K562 (cell line): ENCODE data around the gene DBX2. TPM values are rescaled to one million over a fixed set of nuclear protein-coding genes. Genes with fewer than 3 reads are reported as not detected.

ENCODE experiments used
- DMBX1 ChIP-seq: fragments of 250-450 bp; sonication (Bioruptor Pico); IDR thresholded peaks from 2 replicates; pipeline ENCODE4 v1.8.0; 2022; ENCODE audit warnings: inconsistent platforms, mild to moderate bottlenecking, moderate library complexity, borderline replicate concordance
- GABPB2 ChIP-seq: fragments of 250-450 bp; sonication (Bioruptor Pico); conservative IDR thresholded peaks from 2 replicates; pipeline ENCODE4 v1.5.1; 2021; ENCODE audit warnings: mild to moderate bottlenecking
- PATZ1 ChIP-seq: fragments of 250-450 bp; sonication (Bioruptor Pico); IDR thresholded peaks from 2 replicates; pipeline ENCODE4 v1.5.0; 2020; ENCODE audit warnings: mild to moderate bottlenecking, borderline replicate concordance
- TAF15 ChIP-seq: fragments of 200-400 bp; formaldehyde crosslinking; IDR thresholded peaks from 2 replicates; pipeline ENCODE4 v1.6.1; 2017; ENCODE audit warnings: mild to moderate bottlenecking, low read depth, low read length, moderate library complexity
- TBP ChIP-seq: optimal IDR thresholded peaks from 2 replicates; pipeline ENCODE3; 2011; ENCODE audit warnings: low read depth, low read length, improper control_type of control experiment
- ZNF253 ChIP-seq: fragments of 250-450 bp; sonication (Bioruptor Pico); conservative IDR thresholded peaks from 2 replicates; pipeline ENCODE4 v1.6.1; 2021; ENCODE audit warnings: mild to moderate bottlenecking
- ZNF282 ChIP-seq: sonication (generic); formaldehyde crosslinking; IDR thresholded peaks from 2 replicates; pipeline ENCODE4 v1.8.1; 2023; ENCODE audit warnings: missing genetic modification reagents
- ZNF592 ChIP-seq: fragments of 450-650 bp; IDR thresholded peaks from 2 replicates; pipeline ENCODE4 v1.6.1; 2017; ENCODE audit warnings: antibody characterized with exemption, mild to moderate bottlenecking
- polyA plus RNA-seq, 8 experiments: library from polyadenylated mRNA; depleted of rRNA in 4 of 8; stranded (reverse) in 5 of 8; unstranded in 3 of 8; fragments of >200 nt; fragmentation: Nextera tagmentation in 2 of 8; fragmentation: Illumina TruSeq in 1 of 8; extraction: Ambion mirVana in 2 of 8; extraction: Trizol in 1 of 8; gene quantifications; 2 replicates each; pipeline versions ENCODE4 v1.2.1 to v1.2.3, GENCODE V29; 2011 to 2014; ENCODE audit warnings: inconsistent platforms in 1 of 8, missing spikeins in 1 of 8
- total RNA-seq, 7 experiments: library from RNA; depleted of rRNA in 6 of 7; stranded (reverse); fragments of >200 nt in 6 of 7; fragmentation: Illumina TruSeq in 2 of 7; extraction: Trizol in 2 of 7; gene quantifications; 2 replicates each; pipeline versions ENCODE4 v1.2.1 to v1.2.3, GENCODE V29; 2011 to 2021; ENCODE audit warnings: low replicate concordance in 1 of 7
- TF ChIP-seq, protein P1 (sequence below): fragments of 250-450 bp; sonication (Bioruptor Pico); IDR thresholded peaks from 2 replicates; pipeline ENCODE4 v1.6.1; 2021; ENCODE audit warnings: mild to moderate bottlenecking

DBX2 gene
- total and polyA plus RNA-seq, 9 of the 15 experiments (the other 6 are each of a cell fraction or from before 2014, with no cell fraction given) = not detected

- TF ChIP-seq ZNF592 (no peak), GABPB2 (no peak), TBP (no peak), ZNF282 (no peak), PATZ1 (CRISPR knock-in tag) (no peak), ZNF253 (CRISPR knock-in tag) (no peak), DMBX1 (no peak), TAF15 (no peak)
- TF ChIP-seq, protein P1, sequence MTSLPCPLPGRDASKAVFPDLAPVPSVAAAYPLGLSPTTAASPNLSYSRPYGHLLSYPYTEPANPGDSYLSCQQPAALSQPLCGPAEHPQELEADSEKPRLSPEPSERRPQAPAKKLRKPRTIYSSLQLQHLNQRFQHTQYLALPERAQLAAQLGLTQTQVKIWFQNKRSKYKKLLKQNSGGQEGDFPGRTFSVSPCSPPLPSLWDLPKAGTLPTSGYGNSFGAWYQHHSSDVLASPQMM (CRISPR knock-in tag) = no peak
These were observed 768 bp downstream of the DBX2 start (continued) for GRCh38 chr12:45049912-45050750.
